Lower lobe of right lung (tissue), 2 donors: ENCODE results near the gene ACTN3. TPM values are rescaled to one million over a fixed set of nuclear protein-coding genes. Genes with fewer than 3 reads are reported as not detected.

ENCODE experiments used
- ATAC-seq, 2 donors: fragments of 200-7000 bp; cut with Tn5 transposase; one replicate each; pipeline ENCODE4 v1.9.1; 2020 to 2022; ENCODE audit warnings: mild to moderate bottlenecking in 2 of 2, moderate library complexity in 2 of 2
- DNase-seq: peaks from one replicate; pipeline ENCODE4 v3.0.0-alpha.2; 2020
- H3K27ac ChIP-seq: fragments of 200-600 bp; one replicate; pipeline ENCODE4 v1.8.0; 2022
- H3K27me3 ChIP-seq: fragments of 200-600 bp; one replicate; pipeline ENCODE4 v1.8.0; 2022; ENCODE audit warnings: low read depth
- H3K36me3 ChIP-seq: fragments of 200-600 bp; one replicate; pipeline ENCODE4 v1.8.0; 2022; ENCODE audit warnings: mild to moderate bottlenecking
- H3K4me1 ChIP-seq: fragments of 200-600 bp; one replicate; pipeline ENCODE4 v1.8.0; 2022
- H3K4me3 ChIP-seq: fragments of 200-600 bp; one replicate; pipeline ENCODE4 v1.8.0; 2022; ENCODE audit warnings: mild to moderate bottlenecking
- H3K9me3 ChIP-seq: fragments of 200-600 bp; one replicate; pipeline ENCODE4 v1.8.0; 2022
- intact Hi-C: fragments of 100-400 bp; cut with DNase I; formaldehyde crosslinking; loops from one replicate; pipeline ENCODE4 v1.11.0; 2022
- long read RNA-seq: library from polyadenylated mRNA; unstranded; transcript quantifications from one replicate; pipeline ENCODE4 v2.0.0, GENCODE V29; 2021
- total RNA-seq: library from RNA; stranded (reverse); fragmentation: NEBNext Ultra II Directional; extraction: Animal tissue kit (Norgen Biotek cat#: 25700); gene quantifications from one replicate; pipeline ENCODE4 v1.2.1, GENCODE V29; 2021
- TF ChIP-seq, protein P1 (sequence below): fragments of 200-600 bp; IDR thresholded peaks from one replicate; pipeline ENCODE4 v1.8.0; 2022; ENCODE audit warnings: antibody characterized with exemption, mild to moderate bottlenecking
- donor health status: DM: no; HTN: yes; CAD: no; lungs with severe emphysema.

ACTN3 gene
- 0.24 TPM for total RNA-seq
- long read RNA-seq, result 0 reads

GRCh38 chr11:66546368-66546965 lies at the start of gene ACTN3:
Gene ACTN3, plus strand, starts transcription at chr11:66546903. Its CDS starts 35 bp downstream, at chr11:66546938.
- intact Hi-C loops, result no loop called here
- peak within 1 kb of the TSS; percentile 81 for H3K4me3 ChIP-seq
- no peaks in the 10 kb centered on the region for H3K9me3 ChIP-seq
- no peaks in the 10 kb centered on the region for H3K27me3 ChIP-seq
- ATAC-seq (peak in 1 of 2 donors; percentile 8), DNase-seq (no peak)
- H3K27ac ChIP-seq, result peak within 1 kb of the TSS; percentile 91
- peaks cover 39% of the 10 kb centered on the region for H3K4me1 ChIP-seq
- peaks cover 20% of the 10 kb centered on the region for H3K36me3 ChIP-seq
- TF ChIP-seq, protein P1, sequence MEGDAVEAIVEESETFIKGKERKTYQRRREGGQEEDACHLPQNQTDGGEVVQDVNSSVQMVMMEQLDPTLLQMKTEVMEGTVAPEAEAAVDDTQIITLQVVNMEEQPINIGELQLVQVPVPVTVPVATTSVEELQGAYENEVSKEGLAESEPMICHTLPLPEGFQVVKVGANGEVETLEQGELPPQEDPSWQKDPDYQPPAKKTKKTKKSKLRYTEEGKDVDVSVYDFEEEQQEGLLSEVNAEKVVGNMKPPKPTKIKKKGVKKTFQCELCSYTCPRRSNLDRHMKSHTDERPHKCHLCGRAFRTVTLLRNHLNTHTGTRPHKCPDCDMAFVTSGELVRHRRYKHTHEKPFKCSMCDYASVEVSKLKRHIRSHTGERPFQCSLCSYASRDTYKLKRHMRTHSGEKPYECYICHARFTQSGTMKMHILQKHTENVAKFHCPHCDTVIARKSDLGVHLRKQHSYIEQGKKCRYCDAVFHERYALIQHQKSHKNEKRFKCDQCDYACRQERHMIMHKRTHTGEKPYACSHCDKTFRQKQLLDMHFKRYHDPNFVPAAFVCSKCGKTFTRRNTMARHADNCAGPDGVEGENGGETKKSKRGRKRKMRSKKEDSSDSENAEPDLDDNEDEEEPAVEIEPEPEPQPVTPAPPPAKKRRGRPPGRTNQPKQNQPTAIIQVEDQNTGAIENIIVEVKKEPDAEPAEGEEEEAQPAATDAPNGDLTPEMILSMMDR, result no peak

- Histone ChIP-seq H3K27ac (no peak overlapping the region), H3K36me3 (peaks cover 68% of the 10 kb centered on the region), H3K27me3 (no peaks in the 10 kb centered on the region), H3K4me1 (no peaks in the 10 kb centered on the region), H3K4me3 (no peak overlapping the region), H3K9me3 (no peaks in the 10 kb centered on the region)
- no peak for ATAC-seq
- DNase-seq, result no peak
- TF ChIP-seq, protein P1, result no peak
- intact Hi-C loops, result no loop called here
Observed at GRCh38 chr11:66497206-66497605, 49.5 kb upstream of the ACTN3 start.

DNA sequence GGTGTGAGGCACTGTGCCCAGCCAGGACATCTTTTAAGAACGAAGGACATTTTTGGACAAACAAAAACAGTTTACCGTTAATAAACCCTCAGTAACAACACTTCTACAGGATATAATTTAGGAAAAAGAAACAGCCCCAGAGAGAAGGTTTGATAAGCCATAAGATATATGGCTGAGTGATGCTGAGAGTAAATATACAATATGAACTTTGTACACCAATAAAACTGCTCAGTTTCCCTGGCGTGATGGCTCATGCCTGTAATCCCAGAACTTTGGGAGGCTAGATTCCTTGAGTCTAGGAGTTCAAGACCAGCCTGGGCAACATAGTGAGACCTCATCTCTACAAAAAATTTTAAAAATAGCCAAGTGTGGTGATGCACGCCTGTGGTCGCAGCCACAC lies 48.2 kb upstream of the ACTN3 start:
- TF ChIP-seq, protein P1, result no peak
- no peak overlapping the region for H3K27ac ChIP-seq
- H3K4me1 ChIP-seq, result no peaks in the 10 kb centered on the region
- H3K27me3 ChIP-seq, result no peaks in the 10 kb centered on the region
- intact Hi-C loops, result no loop called here
- DNase-seq, result no peak
- peaks cover 65% of the 10 kb centered on the region for H3K36me3 ChIP-seq
- no peaks in the 10 kb centered on the region for H3K9me3 ChIP-seq
- no peak overlapping the region for H3K4me3 ChIP-seq
- ATAC-seq, result no peak

GRCh38 chr11:66505276-66505816 lies 41.4 kb upstream of the ACTN3 start:
- TF ChIP-seq, protein P1, result no peak
- no peaks in the 10 kb centered on the region for H3K9me3 ChIP-seq
- no peak for ATAC-seq
- no peak overlapping the region for H3K27ac ChIP-seq
- H3K4me1 ChIP-seq, result peaks cover 4% of the 10 kb centered on the region
- intact Hi-C loops, result no loop called here
- H3K4me3 ChIP-seq, result no peak overlapping the region
- H3K27me3 ChIP-seq, result no peaks in the 10 kb centered on the region
- DNase-seq, result no peak
- peaks cover 25% of the 10 kb centered on the region for H3K36me3 ChIP-seq

DNA sequence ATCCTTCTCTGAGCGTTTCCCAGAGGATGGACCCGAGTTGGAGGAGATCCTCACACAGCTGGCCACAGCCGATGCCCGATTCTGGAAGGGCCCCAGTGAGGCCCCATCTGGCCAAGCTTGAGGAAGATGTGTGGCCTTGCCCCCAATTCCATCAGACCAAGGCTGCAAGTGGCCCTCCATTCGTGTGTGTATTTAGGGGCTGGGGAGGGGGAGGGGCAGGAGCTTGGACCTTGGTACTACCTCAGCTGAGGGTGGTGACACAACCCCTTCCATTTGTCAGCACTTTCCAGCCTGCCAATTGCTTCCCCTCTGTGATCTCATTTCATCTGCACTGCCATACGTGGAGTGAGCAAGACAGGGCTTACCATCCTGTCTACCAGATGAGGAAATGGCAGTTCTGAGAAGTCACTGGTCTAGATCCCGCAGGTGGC lies 37.6 kb upstream of the ACTN3 start:
- ATAC-seq (no peak), DNase-seq (no peak)
- TF ChIP-seq, protein P1, result no peak
- Histone ChIP-seq H3K36me3 (peaks cover 22% of the 10 kb centered on the region), H3K27ac (no peak overlapping the region), H3K9me3 (no peaks in the 10 kb centered on the region), H3K4me3 (no peak overlapping the region), H3K4me1 (peaks cover 15% of the 10 kb centered on the region), H3K27me3 (no peaks in the 10 kb centered on the region)
- intact Hi-C loops, result no loop called here
